ENCODE measurements around the gene SAMD11. TPM values are rescaled to one million over a fixed set of nuclear protein-coding genes. Genes with fewer than 3 reads are reported as not detected.

The SAMD11 gene
- total RNA-seq, 1 experiment from 2014 or later: 11.5 TPM

GRCh38 chr1:924656-925560, 1.2 kb downstream of the SAMD11 start (continued):
- TF ChIP-seq ZNF274 (IDR thresholded peaks at IDR 0.05; ENCODE audit: low read depth, low read length): no peak
- TF ChIP-seq SIN3A (IDR thresholded peaks at IDR 0.05; ENCODE audit: low read depth): no peak
- peak; percentile 63; the same call in 1 of the 2 replicates for TF ChIP-seq ZFX (IDR thresholded peaks at IDR 0.05)
- no peak for TF ChIP-seq POLR2AphosphoS5 (IDR thresholded peaks at IDR 0.05; ENCODE audit: low read depth, low read length)
- TF ChIP-seq ZBTB33 (IDR thresholded peaks at IDR 0.05; ENCODE audit: extremely low read depth, insufficient replicate concordance, low read length): no peak
- no peak for TF ChIP-seq REST (IDR thresholded peaks at IDR 0.05; ENCODE audit: low read depth)
- TF ChIP-seq SRF (IDR thresholded peaks at IDR 0.05; ENCODE audit: low read depth): no peak
- no peak for TF ChIP-seq RAD21 (IDR thresholded peaks at IDR 0.05; ENCODE audit: low read depth)
